Prostate gland (tissue), 2 donors: ENCODE data around the gene PROCR. TPM values are rescaled to one million over a fixed set of nuclear protein-coding genes. Genes with fewer than 3 reads are reported as not detected.
A peak's percentile ranks its signal among the peaks of the same experiment; 100 is the strongest.

Source experiments
- DNase-seq: peaks from one replicate; pipeline ENCODE4 v3.0.0-alpha.2; 2019; ENCODE audit warnings: low spot score
- H3K27ac ChIP-seq, 2 donors: fragments of 200-600 bp; sonication (generic); 2 replicates each; pipeline ENCODE4 v1.5.1; 2017 to 2019
- H3K27me3 ChIP-seq: fragments of 200-600 bp; sonication (generic); replicated peaks from 2 replicates; pipeline ENCODE4 v1.5.1; 2019; ENCODE audit not compliant: insufficient read depth
- H3K36me3 ChIP-seq, 2 donors: fragments of 200-600 bp; sonication (generic); 1 replicate in 1 of 2; 2 replicates in 1 of 2; pipeline versions ENCODE4 v1.5.1 to v1.8.1; 2017 to 2019
- H3K4me1 ChIP-seq: fragments of 200-600 bp; sonication (generic); replicated peaks from 2 replicates; pipeline ENCODE4 v1.5.1; 2019
- H3K4me3 ChIP-seq, 2 donors: fragments of 200-600 bp; sonication (generic); 2 replicates each; pipeline ENCODE4 v1.5.1; 2017 to 2019
- H3K9me3 ChIP-seq: fragments of 200-600 bp; sonication (generic); 2 replicates; pipeline ENCODE4 v1.5.1; 2017
- POLR2A ChIP-seq: fragments of 450-650 bp; IDR thresholded peaks from one replicate; pipeline ENCODE4 v1.6.1; 2016; ENCODE audit warnings: antibody characterized with exemption, mild to moderate bottlenecking
- POLR2AphosphoS5 ChIP-seq: sonication (generic); formaldehyde crosslinking; IDR thresholded peaks from one replicate; pipeline ENCODE4 v1.6.1; 2017; ENCODE audit warnings: antibody characterized with exemption
- WGBS: methylation state at CpG from one replicate; pipeline ENCODE4 v1.1.5; 2018; 5-methylcytosine and 5-hydroxymethylcytosine counted together
- intact Hi-C: fragments of 100-400 bp; cut with DNase I; formaldehyde crosslinking; loops from one replicate; pipeline ENCODE4 v1.14.2; 2022
- total RNA-seq, 2 donors: library from RNA; depleted of rRNA; stranded (reverse); fragments of >200 nt; gene quantifications; one replicate each; pipeline ENCODE4 v1.1.0, GENCODE V29; 2016
- TF ChIP-seq, protein P1 (sequence below), 4 experiments: fragments of 200-600 bp in 2 of 4; fragments of 450-650 bp in 2 of 4; sonication (generic) in 2 of 4; IDR thresholded peaks; 1 replicate in 3 of 4; 2 replicates in 1 of 4; pipeline ENCODE4 v1.5.1; 2016 to 2019; ENCODE audit warnings: antibody characterized with exemption in 4 of 4, mild to moderate bottlenecking in 2 of 4, moderate library complexity in 2 of 4

The PROCR gene
- 10 to 100 TPM; 11.2 to 17.6 TPM for total RNA-seq

DNA sequence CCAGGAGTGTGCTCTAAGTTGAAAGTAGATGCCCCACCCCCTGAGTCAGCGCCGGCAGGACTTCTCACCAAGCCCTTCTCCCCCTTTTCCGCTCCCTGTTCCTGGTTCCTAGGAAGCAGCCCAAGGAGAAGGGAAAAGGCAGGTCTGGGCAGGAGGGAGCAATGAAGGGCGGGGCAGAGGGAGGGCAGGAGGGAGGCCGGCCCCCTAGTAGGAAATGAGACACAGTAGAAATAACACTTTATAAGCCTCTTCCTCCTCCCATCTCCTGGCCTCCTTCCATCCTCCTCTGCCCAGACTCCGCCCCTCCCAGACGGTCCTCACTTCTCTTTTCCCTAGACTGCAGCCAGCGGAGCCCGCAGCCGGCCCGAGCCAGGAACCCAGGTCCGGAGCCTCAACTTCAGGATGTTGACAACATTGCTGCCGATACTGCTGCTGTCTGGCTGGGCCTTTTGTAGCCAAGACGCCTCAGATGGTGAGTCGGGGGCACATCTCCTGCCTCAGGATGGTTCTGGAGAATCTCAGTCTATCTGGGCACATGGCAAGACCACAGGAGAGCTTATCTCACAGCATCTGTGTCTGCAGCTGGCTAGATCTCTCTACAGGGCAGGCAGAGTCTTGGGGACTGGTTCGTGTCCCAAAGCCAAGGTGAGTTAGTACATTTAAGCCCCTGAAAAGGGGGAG lies at the start of gene PROCR:
TSS of gene PROCR (plus strand) at position 320 of the 681 bp plus-strand sequence. CDS start at position 403, 83 bp downstream.
- Histone ChIP-seq H3K36me3 (no peaks in the 10 kb centered on the region), H3K4me3 (peak within 1 kb of the TSS; percentile 23 to 24), H3K9me3 (no peaks in the 10 kb centered on the region), H3K4me1 (no peaks in the 10 kb centered on the region), H3K27me3 (no peaks in the 10 kb centered on the region), H3K27ac (peak within 1 kb of the TSS; percentile 69 to 70)
- WGBS = 2% methylated on average over 16 of the region's 16 CpGs
- TF ChIP-seq POLR2A (no peak), POLR2AphosphoS5 (peak; percentile 87)
- intact Hi-C loops = loop anchor here (1.0 kb wide), 1 partner anchor 91 kb away; no protein-coding TSS in a partner anchor
- DNase-seq = peak; percentile 86

DNA sequence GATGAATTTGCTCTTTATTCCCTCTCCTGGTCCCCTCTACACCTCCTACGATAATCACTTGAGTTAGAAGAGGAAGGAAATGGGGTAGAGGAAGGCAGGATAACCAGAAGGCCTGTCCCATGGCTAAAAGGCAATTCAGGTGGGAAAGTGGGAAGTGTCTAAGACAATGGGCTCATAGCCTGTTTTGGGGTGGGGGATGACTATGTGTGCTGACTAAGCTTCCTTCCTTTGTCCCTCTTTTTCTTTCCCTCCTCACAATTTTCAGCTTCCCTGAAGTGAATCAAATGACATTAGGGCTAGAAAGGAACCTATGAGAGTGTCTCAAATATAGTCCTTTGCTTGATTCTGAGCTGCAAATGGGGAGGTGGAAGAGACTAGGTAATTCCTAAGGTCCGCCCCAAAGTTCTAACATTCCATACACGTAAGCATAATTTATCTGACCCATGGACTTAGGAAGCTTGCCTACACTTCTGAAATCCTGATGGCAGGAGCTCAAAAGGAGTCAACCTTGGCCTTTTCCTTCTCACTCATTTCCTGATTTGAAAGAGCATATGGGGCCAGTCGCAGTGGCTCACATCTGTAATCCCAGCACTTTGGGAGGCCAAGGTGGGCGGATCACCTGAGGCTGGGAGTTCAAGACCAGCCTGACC lies 49.0 kb upstream of the PROCR start:
- H3K27ac ChIP-seq = no peak overlapping the region
- 92% methylated on average over 5 of the region's 5 CpGs for WGBS
- no peaks in the 10 kb centered on the region for H3K27me3 ChIP-seq

DNA sequence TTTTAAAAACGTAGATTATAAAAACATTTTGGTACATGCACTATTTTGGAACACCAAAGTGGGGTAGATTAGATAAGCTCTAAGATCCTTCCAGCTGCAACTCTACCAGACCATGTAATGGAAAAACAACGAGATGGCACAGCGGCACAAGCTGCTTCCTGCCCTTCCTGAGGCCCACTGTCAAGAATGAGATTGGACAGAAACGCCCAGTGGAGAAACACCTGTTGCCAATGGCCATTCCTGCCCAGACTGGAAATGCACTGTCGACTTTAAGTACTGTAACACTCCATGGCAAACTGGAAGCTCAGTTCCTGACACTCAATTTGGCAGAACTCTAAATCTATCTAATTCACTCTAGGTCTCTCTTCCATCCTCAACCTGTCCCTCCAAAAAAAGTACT lies 46.1 kb upstream of the PROCR start:
- no peaks in the 10 kb centered on the region for H3K9me3 ChIP-seq
- no peak for DNase-seq

More for the DNA sequence above, 49.0 kb upstream of the PROCR start:
- TF ChIP-seq POLR2AphosphoS5 (no peak), POLR2A (no peak)
- TF ChIP-seq, protein P1, sequence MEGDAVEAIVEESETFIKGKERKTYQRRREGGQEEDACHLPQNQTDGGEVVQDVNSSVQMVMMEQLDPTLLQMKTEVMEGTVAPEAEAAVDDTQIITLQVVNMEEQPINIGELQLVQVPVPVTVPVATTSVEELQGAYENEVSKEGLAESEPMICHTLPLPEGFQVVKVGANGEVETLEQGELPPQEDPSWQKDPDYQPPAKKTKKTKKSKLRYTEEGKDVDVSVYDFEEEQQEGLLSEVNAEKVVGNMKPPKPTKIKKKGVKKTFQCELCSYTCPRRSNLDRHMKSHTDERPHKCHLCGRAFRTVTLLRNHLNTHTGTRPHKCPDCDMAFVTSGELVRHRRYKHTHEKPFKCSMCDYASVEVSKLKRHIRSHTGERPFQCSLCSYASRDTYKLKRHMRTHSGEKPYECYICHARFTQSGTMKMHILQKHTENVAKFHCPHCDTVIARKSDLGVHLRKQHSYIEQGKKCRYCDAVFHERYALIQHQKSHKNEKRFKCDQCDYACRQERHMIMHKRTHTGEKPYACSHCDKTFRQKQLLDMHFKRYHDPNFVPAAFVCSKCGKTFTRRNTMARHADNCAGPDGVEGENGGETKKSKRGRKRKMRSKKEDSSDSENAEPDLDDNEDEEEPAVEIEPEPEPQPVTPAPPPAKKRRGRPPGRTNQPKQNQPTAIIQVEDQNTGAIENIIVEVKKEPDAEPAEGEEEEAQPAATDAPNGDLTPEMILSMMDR (IDR thresholded peaks at IDR 0.05) = no peak
- Histone ChIP-seq H3K4me1 (no peaks in the 10 kb centered on the region), H3K4me3 (no peak overlapping the region), H3K9me3 (no peaks in the 10 kb centered on the region), H3K36me3 (peaks cover 6 to 11% of the 10 kb centered on the region in 2 donors)
- DNase-seq = no peak
- intact Hi-C loops = no loop called here

DNA sequence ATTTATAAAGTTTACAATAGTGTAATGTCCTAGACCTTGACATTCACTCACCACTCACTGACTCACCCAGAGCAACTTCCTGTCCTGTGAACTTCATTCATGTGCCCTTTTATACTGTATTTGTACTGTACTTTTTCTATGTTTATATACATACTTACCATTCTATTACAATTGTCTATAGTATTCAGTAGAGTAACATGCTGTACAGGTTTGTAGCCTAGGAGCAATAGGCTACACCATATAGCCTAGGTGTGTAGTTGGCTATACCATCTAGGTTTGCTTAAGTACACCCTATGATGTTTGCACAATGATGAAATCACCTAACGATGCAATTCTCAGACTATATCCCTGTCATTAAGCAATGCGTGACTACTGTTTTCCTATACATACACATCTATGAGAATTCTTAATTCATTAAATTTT lies 42.2 kb upstream of the PROCR start:
- Histone ChIP-seq H3K27me3 (no peaks in the 10 kb centered on the region), H3K4me3 (no peak overlapping the region), H3K36me3 (peaks cover 0 to 5% of the 10 kb centered on the region in 2 donors), H3K27ac (no peak overlapping the region), H3K9me3 (no peaks in the 10 kb centered on the region), H3K4me1 (no peaks in the 10 kb centered on the region)
- intact Hi-C loops = no loop called here
- DNase-seq = no peak
- TF ChIP-seq POLR2AphosphoS5 (no peak), POLR2A (no peak)
- TF ChIP-seq, protein P1 (IDR thresholded peaks at IDR 0.05) = no peak
- WGBS = 74% methylated on average over 2 of the region's 2 CpGs

More for the DNA sequence above, 46.1 kb upstream of the PROCR start:
- WGBS = 91% methylated on average over 5 of the region's 5 CpGs
- peaks cover 5 to 11% of the 10 kb centered on the region in 2 donors for H3K36me3 ChIP-seq
- no peaks in the 10 kb centered on the region for H3K27me3 ChIP-seq
- H3K27ac ChIP-seq = no peak overlapping the region
- no peaks in the 10 kb centered on the region for H3K4me1 ChIP-seq
- no peak overlapping the region for H3K4me3 ChIP-seq
- TF ChIP-seq POLR2A (no peak), POLR2AphosphoS5 (no peak)
- TF ChIP-seq, protein P1 (IDR thresholded peaks at IDR 0.05) = no peak
- intact Hi-C loops = no loop called here

DNA sequence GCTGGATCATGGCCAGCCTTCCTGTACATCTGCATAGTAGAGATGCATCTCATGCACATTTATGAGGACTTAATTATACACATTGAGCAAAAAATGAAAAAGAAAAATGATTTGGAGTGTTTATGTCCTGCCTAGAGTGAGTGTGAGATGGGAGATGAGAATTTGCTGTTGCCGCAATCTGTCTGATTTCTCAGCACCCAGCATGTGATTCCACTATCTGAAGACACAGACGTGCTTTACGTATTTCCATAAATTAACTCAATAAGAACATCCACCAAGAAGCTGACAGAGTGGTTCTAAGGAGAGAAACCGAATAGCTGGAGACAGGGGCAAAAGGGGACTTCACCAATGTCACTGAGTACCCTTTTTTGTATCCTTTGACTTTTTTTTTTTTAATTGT lies 39.9 kb upstream of the PROCR start:
- DNase-seq = no peak
- no peak for TF ChIP-seq POLR2AphosphoS5
- TF ChIP-seq POLR2A = no peak
- TF ChIP-seq, protein P1 (IDR thresholded peaks at IDR 0.05) = no peak
- WGBS = 77% methylated on average over 4 of the region's 4 CpGs
- Histone ChIP-seq H3K4me3 (no peak overlapping the region), H3K9me3 (no peaks in the 10 kb centered on the region), H3K4me1 (no peaks in the 10 kb centered on the region), H3K27ac (no peak overlapping the region), H3K27me3 (no peaks in the 10 kb centered on the region), H3K36me3 (peaks cover 0 to 5% of the 10 kb centered on the region in 2 donors)
- intact Hi-C loops = no loop called here
